ACC112 (cell line): Measurements from ENCODE around the gene NMB.
A peak's percentile ranks its signal among the peaks of the same experiment; 100 is the strongest.
"Not testable (repeated sequence)": the region's sequence is repeated elsewhere in the genome, so short reads cannot be mapped to it uniquely, and the experiment has no call there.

Experiments used
- H2AFZ ChIP-seq: fragments of 200-600 bp; sonication (generic); one replicate; pipeline ENCODE4 v1.6.0; 2017; ENCODE audit warnings: antibody characterized with exemption, low read length; ENCODE audit not compliant: unreplicated experiment
- H3K27ac ChIP-seq: fragments of 200-600 bp; sonication (generic); 2 replicates; pipeline ENCODE4 v1.5.1; 2014; ENCODE audit warnings: low read depth, mild to moderate bottlenecking, antibody characterized with exemption, low read length, moderate library complexity
- H3K27me3 ChIP-seq: fragments of 200-600 bp; sonication (generic); 2 replicates; pipeline ENCODE4 v1.6.1; 2014; ENCODE audit warnings: mild to moderate bottlenecking, antibody characterized with exemption, low read length, moderate library complexity, mixed read lengths; ENCODE audit not compliant: insufficient read depth
- H3K36me3 ChIP-seq: fragments of 200-600 bp; sonication (generic); 2 replicates; pipeline ENCODE4 v1.6.1; 2016; ENCODE audit warnings: mild to moderate bottlenecking, antibody characterized with exemption, low read length, moderate library complexity, mixed read lengths; ENCODE audit not compliant: insufficient read depth
- H3K4me1 ChIP-seq: fragments of 200-600 bp; sonication (generic); one replicate; pipeline ENCODE4 v1.6.1; 2016; ENCODE audit warnings: low read length, mixed read lengths; ENCODE audit not compliant: insufficient read depth, unreplicated experiment, control insufficient read depth
- H3K4me3 ChIP-seq: fragments of 200-600 bp; sonication (generic); 2 replicates; pipeline ENCODE4 v1.5.1; 2014; ENCODE audit warnings: mild to moderate bottlenecking, low read depth, low read length
- H3K79me2 ChIP-seq: fragments of 200-600 bp; sonication (generic); one replicate; pipeline ENCODE4 v1.6.0; 2016; ENCODE audit warnings: low read length; ENCODE audit not compliant: control insufficient read depth, unreplicated experiment, insufficient read depth

NMB gene

DNA sequence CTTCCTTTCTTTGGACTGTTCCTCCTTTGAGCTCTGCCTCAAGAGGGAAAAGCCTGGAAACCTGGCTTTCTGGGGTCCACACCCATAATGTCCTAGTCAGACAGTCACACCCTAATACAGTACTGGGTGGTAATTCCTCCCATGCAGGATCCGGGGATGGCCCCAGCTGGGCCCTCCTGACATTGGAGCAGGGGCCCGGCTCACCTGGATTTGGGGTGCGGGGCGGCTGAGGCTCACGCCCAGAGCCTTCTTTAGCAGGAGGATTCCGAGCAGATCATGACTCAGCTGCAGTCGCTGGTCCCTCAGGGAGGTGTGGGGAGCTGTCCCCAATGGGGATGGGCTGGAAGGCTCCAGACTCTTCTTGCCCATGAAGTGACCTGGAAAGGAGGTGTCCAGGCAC lies 1.0 kb downstream of the NMB start:
- no peak overlapping the region for H2AFZ ChIP-seq
- H3K4me1 ChIP-seq, result peaks cover 35% of the 10 kb centered on the region
- peaks cover 18% of the 10 kb centered on the region for H3K79me2 ChIP-seq
- H3K27ac ChIP-seq, result no peak overlapping the region
- no peaks in the 10 kb centered on the region for H3K36me3 ChIP-seq
- H3K4me3 ChIP-seq, result peak overlapping the region; percentile 78
- no peaks in the 10 kb centered on the region for H3K27me3 ChIP-seq

DNA sequence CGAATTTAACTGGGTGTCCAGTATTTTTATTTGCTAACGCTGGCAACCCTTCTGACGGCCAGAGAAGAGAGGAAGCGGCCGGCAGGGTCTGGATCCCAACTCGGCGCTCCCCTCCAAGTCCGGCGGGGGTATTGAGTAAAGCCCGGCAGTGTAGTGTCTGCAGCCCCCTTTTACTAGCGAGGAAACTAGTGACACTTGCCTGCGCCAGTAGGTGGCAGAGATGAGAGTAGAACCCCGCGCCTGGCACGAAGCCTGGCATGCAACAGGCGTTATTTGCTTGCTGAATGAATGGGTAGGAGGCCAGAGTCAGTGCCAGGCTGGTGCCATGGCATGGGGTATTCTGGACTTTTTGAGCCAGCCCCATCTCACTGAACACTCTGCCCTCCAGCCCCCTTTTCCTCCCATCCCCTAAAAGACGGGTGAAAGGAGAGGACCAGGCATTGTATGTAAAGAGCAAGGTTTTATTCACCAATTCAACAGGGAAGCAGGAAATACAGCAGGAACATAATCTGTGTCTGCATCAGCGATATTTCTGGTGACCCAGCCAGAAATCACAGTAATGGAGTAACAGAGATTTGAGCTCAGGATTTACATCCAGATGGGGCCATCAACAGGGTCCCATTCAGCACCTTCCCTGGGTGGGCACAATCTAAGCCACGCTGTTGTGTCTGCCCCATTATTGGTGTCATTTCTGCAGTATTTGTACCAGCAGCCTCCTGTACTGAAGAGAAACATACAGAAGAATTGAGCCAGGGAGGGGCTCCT lies 3.1 kb downstream of the NMB start:
- peak overlapping the region; percentile 74 for H3K27ac ChIP-seq
- H2AFZ ChIP-seq, result peak overlapping the region; percentile 90
- no peaks in the 10 kb centered on the region for H3K36me3 ChIP-seq
- H3K79me2 ChIP-seq, result peaks cover 18% of the 10 kb centered on the region
- H3K4me3 ChIP-seq, result peak overlapping the region; percentile 88
- peaks cover 43% of the 10 kb centered on the region for H3K4me1 ChIP-seq
- no peaks in the 10 kb centered on the region for H3K27me3 ChIP-seq

DNA sequence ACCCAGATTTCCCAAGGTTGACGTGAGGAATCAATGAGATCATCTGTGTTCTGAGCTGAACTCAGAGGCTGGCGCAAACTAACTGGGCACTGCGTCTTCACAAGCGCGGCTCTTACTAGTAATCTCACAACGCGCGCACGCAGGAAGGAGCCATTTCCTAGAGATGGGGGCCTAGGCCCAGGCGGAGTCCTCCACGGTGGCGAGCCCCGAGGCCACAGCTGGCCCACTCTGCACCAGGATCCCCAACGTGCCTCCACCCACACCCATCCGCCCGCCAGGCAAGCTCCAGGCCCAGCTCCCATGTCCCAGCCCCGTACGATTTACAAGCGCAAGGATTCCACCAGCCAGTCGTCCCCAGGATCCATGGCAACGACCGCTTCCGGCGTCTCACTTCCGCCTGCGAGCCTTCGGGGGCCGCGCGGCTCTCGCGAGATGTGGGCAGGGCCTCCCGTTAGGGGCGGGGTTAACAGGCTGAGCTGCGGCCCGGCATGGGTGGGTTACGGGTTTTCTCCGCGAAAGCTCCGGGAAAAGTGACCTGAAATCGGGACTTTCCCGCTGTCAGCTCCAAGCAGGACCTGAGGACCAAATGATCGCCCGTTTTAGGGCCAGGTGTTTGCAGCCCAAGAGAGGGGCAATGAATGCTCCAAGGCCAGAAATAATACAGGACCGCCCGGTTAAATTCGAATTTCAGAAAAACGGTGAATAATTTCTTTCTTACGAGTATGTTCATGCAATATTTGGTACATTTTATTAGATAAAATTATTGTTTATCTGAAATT lies 3.9 kb downstream of the NMB start, which contains the start of gene WDR73:
Gene WDR73, minus strand, starts transcription at position 374 of the 779 bp plus-strand sequence. Its CDS starts 9 bp downstream, at position 365.
- H3K27me3 ChIP-seq, result no peaks in the 10 kb centered on the region
- H3K4me3 ChIP-seq, result peak within 1 kb of the TSS; percentile 88
- peaks cover 2% of the 10 kb centered on the region; the same call in 1 of the 2 replicates for H3K36me3 ChIP-seq
- H2AFZ ChIP-seq, result peak within 1 kb of the TSS; percentile 90
- H3K79me2 ChIP-seq, result peaks cover 18% of the 10 kb centered on the region
- H3K4me1 ChIP-seq, result peaks cover 45% of the 10 kb centered on the region
- peak within 1 kb of the TSS; percentile 74 for H3K27ac ChIP-seq

DNA sequence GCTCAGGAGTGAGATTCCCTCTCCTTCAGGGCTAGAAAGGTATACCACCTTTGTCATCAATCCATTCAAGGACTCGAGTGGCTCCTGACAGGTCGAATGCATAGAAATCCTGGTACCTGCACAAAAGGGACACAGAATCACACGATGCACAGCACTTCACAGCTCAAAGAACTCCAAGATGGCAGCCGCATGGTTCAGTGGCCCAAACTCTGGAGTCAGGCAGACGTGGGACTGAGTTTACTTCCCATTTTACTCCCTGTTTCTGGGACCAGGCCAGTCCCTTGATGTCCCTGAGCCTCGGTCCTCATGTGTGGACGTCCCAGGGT lies 4.5 kb downstream of the NMB start:
- Histone ChIP-seq H3K4me3 (peak overlapping the region; percentile 88), H3K36me3 (peaks cover 7% of the 10 kb centered on the region; the same call in 1 of the 2 replicates), H3K27me3 (no peaks in the 10 kb centered on the region), H3K4me1 (peaks cover 50% of the 10 kb centered on the region), H3K27ac (peak overlapping the region; percentile 74), H2AFZ (peak overlapping the region; percentile 68), H3K79me2 (peaks cover 18% of the 10 kb centered on the region)

DNA sequence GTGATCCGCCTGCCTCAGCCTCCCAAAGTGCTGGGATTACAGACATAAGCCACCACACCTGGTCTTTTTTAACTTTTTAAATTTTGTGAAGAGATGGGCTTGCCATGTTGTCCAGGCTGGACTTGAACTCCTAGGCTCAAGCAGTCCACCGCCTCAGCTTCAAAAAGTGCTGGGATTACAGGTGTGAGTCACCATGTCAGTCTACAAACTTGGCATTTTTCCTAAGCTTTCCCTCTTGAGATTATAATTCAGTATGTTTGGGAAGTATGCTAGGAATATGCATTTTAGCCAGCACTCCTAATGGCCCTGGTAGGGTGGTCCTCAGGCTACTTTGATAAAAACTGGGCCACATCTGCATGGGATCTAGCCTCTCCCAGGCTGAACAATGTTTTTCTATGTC lies 8.3 kb downstream of the NMB start:
- Histone ChIP-seq H2AFZ (no peak overlapping the region), H3K4me1 (peaks cover 29% of the 10 kb centered on the region), H3K36me3 (peaks cover 15% of the 10 kb centered on the region; the same call in 1 of the 2 replicates), H3K79me2 (peaks cover 18% of the 10 kb centered on the region), H3K27me3 (no peaks in the 10 kb centered on the region), H3K27ac (no peak overlapping the region), H3K4me3 (no peak overlapping the region)

DNA sequence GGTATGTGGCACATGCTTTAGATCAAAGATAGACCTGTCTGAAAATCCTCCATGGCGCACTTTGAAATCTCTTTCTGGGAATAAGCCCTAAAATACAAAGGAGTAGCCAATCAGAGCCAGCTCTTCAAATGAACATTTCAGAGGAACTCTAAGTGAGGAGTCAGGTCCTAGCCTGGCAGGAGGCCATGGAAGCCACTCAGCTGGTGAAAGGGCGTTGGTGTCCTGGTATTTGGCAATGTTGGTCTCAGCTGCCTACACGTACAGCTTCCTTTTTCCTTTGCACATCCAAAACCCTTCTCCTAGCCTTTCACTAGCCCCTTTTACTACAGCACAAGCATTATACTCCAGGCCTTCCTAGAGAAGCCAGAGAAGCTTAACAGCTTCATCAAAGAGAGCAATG lies 9.5 kb downstream of the NMB start:
- peaks cover 29% of the 10 kb centered on the region for H3K4me1 ChIP-seq
- H3K79me2 ChIP-seq, result peaks cover 13% of the 10 kb centered on the region
- H3K27me3 ChIP-seq, result no peaks in the 10 kb centered on the region
- no peak overlapping the region for H2AFZ ChIP-seq
- no peak overlapping the region for H3K4me3 ChIP-seq
- no peak overlapping the region for H3K27ac ChIP-seq
- peaks cover 15% of the 10 kb centered on the region for H3K36me3 ChIP-seq

DNA sequence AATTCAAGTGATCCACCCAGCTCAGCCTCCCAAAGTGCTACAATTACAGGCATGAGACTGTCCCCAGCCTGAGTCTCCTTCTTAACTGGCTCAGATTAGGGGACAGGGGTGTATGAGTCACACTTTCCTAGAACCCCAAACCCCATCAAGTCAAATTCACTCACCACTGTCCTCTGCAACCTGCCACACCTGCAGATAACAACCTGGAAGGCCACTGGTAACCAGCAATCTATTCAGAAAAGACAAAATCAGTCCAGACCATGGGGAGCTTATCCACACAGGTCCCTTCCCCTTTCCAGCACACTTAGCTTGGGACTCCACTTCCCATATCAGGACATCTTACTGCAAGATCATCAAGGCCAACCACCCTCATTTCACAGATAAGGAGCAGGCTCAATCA lies 10.3 kb downstream of the NMB start:
- H3K27me3 ChIP-seq, result no peaks in the 10 kb centered on the region
- H3K4me3 ChIP-seq, result no peak overlapping the region
- H3K27ac ChIP-seq, result no peak overlapping the region
- H3K79me2 ChIP-seq, result peaks cover 6% of the 10 kb centered on the region
- peaks cover 18% of the 10 kb centered on the region for H3K36me3 ChIP-seq
- no peak overlapping the region for H2AFZ ChIP-seq
- H3K4me1 ChIP-seq, result peaks cover 21% of the 10 kb centered on the region

DNA sequence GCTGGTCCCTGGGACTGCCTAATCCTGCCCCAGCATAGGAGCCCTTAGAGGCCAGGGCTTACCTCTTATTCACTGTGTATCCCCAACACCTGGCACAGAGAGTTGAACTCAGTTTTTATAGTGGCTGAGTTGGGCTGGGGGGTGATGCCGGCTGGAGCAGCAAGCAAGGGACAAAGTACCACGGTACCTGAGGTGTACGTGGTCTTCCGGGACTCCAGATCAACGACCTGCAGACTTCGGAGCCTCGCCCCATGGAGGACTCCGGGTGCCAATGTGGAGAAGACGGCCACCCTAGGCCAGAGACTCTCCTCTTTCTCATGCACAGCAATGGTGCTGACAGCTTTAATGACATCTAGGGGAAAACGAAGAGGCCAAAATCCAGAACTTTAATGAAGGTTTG lies 12.0 kb downstream of the NMB start:
- Histone ChIP-seq H2AFZ (no peak overlapping the region), H3K36me3 (peaks cover 18% of the 10 kb centered on the region), H3K79me2 (no peaks in the 10 kb centered on the region), H3K4me1 (peaks cover 7% of the 10 kb centered on the region), H3K27me3 (no peaks in the 10 kb centered on the region), H3K4me3 (no peak overlapping the region), H3K27ac (no peak overlapping the region)

DNA sequence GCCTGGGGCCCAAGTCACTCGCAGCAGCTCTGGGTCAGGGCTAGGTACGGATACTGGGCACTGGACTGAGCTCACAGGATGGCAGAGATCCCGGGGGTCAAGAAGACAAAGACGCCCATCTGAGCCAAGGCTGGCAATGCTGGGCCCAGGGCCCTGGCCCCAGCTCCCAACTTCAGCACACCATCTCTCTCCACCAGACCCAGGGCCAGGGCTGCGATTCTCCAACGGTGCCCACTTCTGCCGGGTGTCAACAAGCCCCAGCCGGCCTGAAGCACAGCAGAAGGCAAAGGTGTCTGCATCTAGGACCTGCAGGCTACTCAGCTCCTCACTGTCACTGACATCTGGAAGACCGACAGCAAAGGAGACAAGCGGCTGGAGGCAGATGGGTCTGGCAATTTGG lies 12.5 kb downstream of the NMB start:
- H3K36me3 ChIP-seq, result peaks cover 18% of the 10 kb centered on the region
- no peak overlapping the region for H3K27ac ChIP-seq
- no peaks in the 10 kb centered on the region for H3K27me3 ChIP-seq
- H3K4me1 ChIP-seq, result peaks cover 7% of the 10 kb centered on the region
- H3K4me3 ChIP-seq, result no peak overlapping the region
- no peak overlapping the region for H2AFZ ChIP-seq
- no peaks in the 10 kb centered on the region for H3K79me2 ChIP-seq

DNA sequence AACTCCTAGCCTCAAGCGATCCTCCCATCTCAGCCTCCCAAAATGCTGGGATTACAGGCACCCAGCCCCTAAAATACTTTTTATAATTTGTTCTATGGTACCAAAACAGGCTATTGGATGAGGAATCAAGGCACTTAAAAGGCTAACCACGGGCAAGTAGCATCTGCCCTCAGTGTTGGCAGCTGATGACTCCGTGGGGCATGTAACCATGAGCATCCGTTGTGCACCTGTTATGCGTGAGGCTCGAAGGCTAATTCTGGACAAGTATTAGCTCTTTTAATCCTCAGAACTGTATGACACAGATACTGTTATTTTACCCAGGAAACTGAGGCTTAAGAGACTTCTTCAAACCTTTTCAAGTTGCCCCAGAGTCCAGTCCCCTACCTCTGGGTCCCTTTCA lies 14.2 kb downstream of the NMB start:
- no peaks in the 10 kb centered on the region for H3K27me3 ChIP-seq
- peaks cover 3% of the 10 kb centered on the region for H3K4me1 ChIP-seq
- peaks cover 23% of the 10 kb centered on the region for H3K36me3 ChIP-seq
- no peak overlapping the region for H3K4me3 ChIP-seq
- H2AFZ ChIP-seq, result no peak overlapping the region
- no peak overlapping the region for H3K27ac ChIP-seq
- no peaks in the 10 kb centered on the region for H3K79me2 ChIP-seq

DNA sequence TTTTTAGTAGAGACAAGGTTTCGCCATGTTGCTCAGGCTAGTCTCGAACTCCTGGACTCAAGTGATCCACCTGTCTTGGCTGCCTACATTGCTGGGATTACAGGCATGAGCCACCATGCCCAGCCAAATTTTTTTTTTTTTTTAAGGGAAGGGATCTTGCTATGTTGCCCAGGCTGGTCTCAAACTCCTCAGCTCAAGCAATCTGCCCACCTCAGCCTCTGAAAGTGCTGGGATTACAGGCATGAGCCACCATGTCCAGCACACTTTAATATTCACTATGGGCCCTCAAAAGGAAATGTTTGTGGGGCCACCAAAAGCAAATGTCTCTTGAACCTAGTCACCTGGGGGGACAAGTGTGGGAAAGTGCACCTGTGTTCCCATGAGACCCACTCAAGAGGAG lies 15.4 kb downstream of the NMB start:
- H3K27ac ChIP-seq, H3K27me3 ChIP-seq, H3K4me1 ChIP-seq, H3K4me3 ChIP-seq, H3K79me2 ChIP-seq, H2AFZ ChIP-seq: not testable (repeated sequence)
- H3K36me3 ChIP-seq, result peaks cover 19% of the 10 kb centered on the region
